GM21825 (cell line): Measurements from ENCODE around the gene WDR87.
"Not testable (repeated sequence)": the region's sequence is repeated elsewhere in the genome, so short reads cannot be mapped to it uniquely, and the experiment has no call there.

ENCODE experiments used
- ATAC-seq: cut with Tn5 transposase; IDR thresholded peaks from one replicate; pipeline ENCODE4 v1.9.1; 2021; ENCODE audit warnings: mild to moderate bottlenecking, moderate library complexity; ENCODE audit not compliant: unreplicated experiment

WDR87 gene

GRCh38 chr19:37931881-37932655, 25.7 kb upstream of the WDR87 start:
- peak; percentile 40 for ATAC-seq

- no peak for ATAC-seq
These were observed 24.0 kb upstream of the WDR87 start for GRCh38 chr19:37930416-37930815.

- ATAC-seq: no peak
These were observed 23.0 kb upstream of the WDR87 start for GRCh38 chr19:37929355-37929923.

GRCh38 chr19:37928527-37929286, 22.3 kb upstream of the WDR87 start:
- peak; percentile 60 for ATAC-seq

GRCh38 chr19:37926711-37927110, 20.3 kb upstream of the WDR87 start:
- ATAC-seq: no peak

GRCh38 chr19:37926255-37926654, 19.9 kb upstream of the WDR87 start:
- no peak for ATAC-seq

GRCh38 chr19:37925212-37925611, 18.8 kb upstream of the WDR87 start:
- no peak for ATAC-seq

- not testable (repeated sequence) for ATAC-seq
These were observed 18.2 kb upstream of the WDR87 start for GRCh38 chr19:37924573-37924972.

- ATAC-seq: no peak
These were observed 14.4 kb upstream of the WDR87 start for GRCh38 chr19:37920591-37921450.

- ATAC-seq: no peak
These were observed 8.5 kb upstream of the WDR87 start for GRCh38 chr19:37914908-37915307.

GRCh38 chr19:37909661-37910199, 3.3 kb upstream of the WDR87 start:
- ATAC-seq: no peak

GRCh38 chr19:37907735-37908455, 1.5 kb upstream of the WDR87 start:
- no peak for ATAC-seq

- peak; percentile 80 for ATAC-seq
These were observed 708 bp upstream of the WDR87 start, which contains the start of gene SIPA1L3 for GRCh38 chr19:37906869-37907734. TSS of gene SIPA1L3 (plus strand) at chr19:37907208. CDS start at chr19:38081566, 174,358 bp downstream.

- ATAC-seq: no peak
These were observed 3.3 kb downstream of the WDR87 start for GRCh38 chr19:37903096-37903495.

- no peak for ATAC-seq
These were observed 3.7 kb downstream of the WDR87 start for GRCh38 chr19:37902668-37903067.

GRCh38 chr19:37899966-37900365, 6.4 kb downstream of the WDR87 start:
- ATAC-seq: no peak

GRCh38 chr19:37899453-37899852, 6.9 kb downstream of the WDR87 start:
- no peak for ATAC-seq

- no peak for ATAC-seq
These were observed 10.2 kb downstream of the WDR87 start for GRCh38 chr19:37896180-37896579.
